ENCODE data around the gene MYZAP.

MYZAP gene

GRCh38 chr15:57606816-57607215 is 15.1 kb downstream of the MYZAP start:
- Histone ChIP-seq H3K4me1 (ENCODE audit: insufficient read depth, low read length, poor library complexity, severe bottlenecking) (no peaks in the 10 kb centered on the region), H3K4me2 (ENCODE audit: low read depth, low read length, poor library complexity, severe bottlenecking) (no peak overlapping the region), H2AFZ (ENCODE audit: low read length) (no peak overlapping the region), H3K79me2 (ENCODE audit: insufficient read depth, low read length) (no peaks in the 10 kb centered on the region), H3K9me3 (ENCODE audit: insufficient read depth, low read depth, low read length) (no peaks in the 10 kb centered on the region), H3K9ac (ENCODE audit: low read depth, low read length, poor library complexity, severe bottlenecking) (no peak overlapping the region), H3K27me3 (ENCODE audit: insufficient read depth, low read length, poor library complexity, severe bottlenecking) (peaks cover 4% of the 10 kb centered on the region), H3F3A (ENCODE audit: low read depth) (no peaks in the 10 kb centered on the region), H3K36me3 (ENCODE audit: insufficient read depth, low read length) (no peaks in the 10 kb centered on the region), H3K9me2 (replicated peaks; ENCODE audit: low read depth, low read length) (no peaks in the 10 kb centered on the region), H3K4me3 (ENCODE audit: low read length, poor library complexity, severe bottlenecking) (no peak overlapping the region), H4K20me1 (ENCODE audit: insufficient read depth, low read length, poor library complexity, severe bottlenecking) (no peaks in the 10 kb centered on the region)
- TF ChIP-seq EZH2phosphoT487 (IDR thresholded peaks at IDR 0.05; ENCODE audit: borderline replicate concordance) (no peak), CTCF (conservative IDR thresholded peaks at IDR 0.05; ENCODE audit: low read length) (no peak)

GRCh38 chr15:57607570-57608000 is 15.9 kb downstream of the MYZAP start:
- Histone ChIP-seq H3K9me2 (replicated peaks; ENCODE audit: low read depth, low read length) (no peaks in the 10 kb centered on the region), H3K9me3 (ENCODE audit: insufficient read depth, low read depth, low read length) (no peaks in the 10 kb centered on the region), H4K20me1 (ENCODE audit: insufficient read depth, low read length, poor library complexity, severe bottlenecking) (no peaks in the 10 kb centered on the region), H3K27me3 (ENCODE audit: insufficient read depth, low read length, poor library complexity, severe bottlenecking) (peaks cover under 1% of the 10 kb centered on the region), H3K9ac (ENCODE audit: low read depth, low read length, poor library complexity, severe bottlenecking) (no peak overlapping the region), H3K36me3 (ENCODE audit: insufficient read depth, low read length) (no peaks in the 10 kb centered on the region), H3K79me2 (ENCODE audit: insufficient read depth, low read length) (no peaks in the 10 kb centered on the region), H3K4me1 (ENCODE audit: insufficient read depth, low read length, poor library complexity, severe bottlenecking) (no peaks in the 10 kb centered on the region), H3K4me2 (ENCODE audit: low read depth, low read length, poor library complexity, severe bottlenecking) (no peak overlapping the region), H2AFZ (ENCODE audit: low read length) (no peak overlapping the region), H3F3A (ENCODE audit: low read depth) (no peaks in the 10 kb centered on the region), H3K4me3 (ENCODE audit: low read length, poor library complexity, severe bottlenecking) (no peak overlapping the region)
- no peak for TF ChIP-seq CTCF (conservative IDR thresholded peaks at IDR 0.05; ENCODE audit: low read length)
- no peak for TF ChIP-seq EZH2phosphoT487 (IDR thresholded peaks at IDR 0.05; ENCODE audit: borderline replicate concordance)

GRCh38 chr15:57609805-57610529 is 18.3 kb downstream of the MYZAP start:
- H3K27me3 ChIP-seq (ENCODE audit: insufficient read depth, low read length, poor library complexity, severe bottlenecking) = no peaks in the 10 kb centered on the region
- H3K4me1 ChIP-seq (ENCODE audit: insufficient read depth, low read length, poor library complexity, severe bottlenecking) = no peaks in the 10 kb centered on the region
- H3K9me3 ChIP-seq (ENCODE audit: insufficient read depth, low read depth, low read length) = no peaks in the 10 kb centered on the region
- H3K4me3 ChIP-seq (ENCODE audit: low read length, poor library complexity, severe bottlenecking) = no peak overlapping the region
- no peaks in the 10 kb centered on the region for H3K9me2 ChIP-seq (replicated peaks; ENCODE audit: low read depth, low read length)
- no peaks in the 10 kb centered on the region for H4K20me1 ChIP-seq (ENCODE audit: insufficient read depth, low read length, poor library complexity, severe bottlenecking)
- TF ChIP-seq CTCF (conservative IDR thresholded peaks at IDR 0.05; ENCODE audit: low read length) (no peak), EZH2phosphoT487 (IDR thresholded peaks at IDR 0.05; ENCODE audit: borderline replicate concordance) (no peak)
- H3F3A ChIP-seq (ENCODE audit: low read depth) = no peaks in the 10 kb centered on the region
- no peak overlapping the region for H2AFZ ChIP-seq (ENCODE audit: low read length)
- no peaks in the 10 kb centered on the region for H3K79me2 ChIP-seq (ENCODE audit: insufficient read depth, low read length)
- H3K9ac ChIP-seq (ENCODE audit: low read depth, low read length, poor library complexity, severe bottlenecking) = no peak overlapping the region
- H3K4me2 ChIP-seq (ENCODE audit: low read depth, low read length, poor library complexity, severe bottlenecking) = no peak overlapping the region
- H3K36me3 ChIP-seq (ENCODE audit: insufficient read depth, low read length) = no peaks in the 10 kb centered on the region

Data from Loucy (cell line).